GM12801 (cell line): ENCODE data around the gene ATL2.

Experiments
- TF ChIP-seq, protein P1 (sequence below): IDR thresholded peaks from one replicate; pipeline ENCODE4 v1.5.1; 2011; ENCODE audit warnings: control low read depth; ENCODE audit not compliant: insufficient read length; ENCODE audit errors: extremely low read depth

The ATL2 gene

DNA sequence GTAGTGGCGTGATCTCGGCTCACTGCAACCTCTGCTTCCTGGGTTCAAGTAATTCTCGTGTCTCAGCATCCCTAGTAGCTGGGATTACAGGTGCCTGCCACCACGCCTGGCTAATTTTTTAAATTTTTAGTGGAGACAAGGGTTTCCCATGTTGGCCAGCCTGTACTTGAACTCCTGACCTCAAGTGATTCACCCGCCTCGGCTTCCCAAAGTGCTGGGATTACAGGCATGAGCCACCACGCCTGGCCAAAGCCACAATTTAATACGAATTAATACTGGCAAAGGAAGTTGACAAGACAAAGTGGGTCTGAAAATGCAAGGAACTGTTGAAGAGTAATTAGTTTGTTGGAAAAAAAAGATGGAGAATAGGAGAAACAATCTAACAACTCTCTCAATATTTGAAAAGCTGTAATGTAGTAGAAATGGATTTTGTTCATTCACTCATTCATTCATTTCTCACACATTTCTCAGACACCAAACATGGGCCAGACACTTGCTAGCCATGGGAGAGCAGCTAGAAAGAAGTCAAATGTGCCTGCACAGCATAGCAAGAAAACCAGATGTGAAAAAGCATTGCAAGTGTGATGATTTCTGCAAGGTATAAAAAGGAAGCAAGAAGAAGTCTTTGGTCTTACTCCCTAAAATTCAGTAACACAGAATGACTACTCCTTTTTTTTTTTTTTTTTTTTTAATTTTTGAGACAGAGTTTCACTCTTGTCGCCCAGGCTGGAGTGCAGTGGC is 39.4 kb upstream of the ATL2 start:
- TF ChIP-seq, protein P1, sequence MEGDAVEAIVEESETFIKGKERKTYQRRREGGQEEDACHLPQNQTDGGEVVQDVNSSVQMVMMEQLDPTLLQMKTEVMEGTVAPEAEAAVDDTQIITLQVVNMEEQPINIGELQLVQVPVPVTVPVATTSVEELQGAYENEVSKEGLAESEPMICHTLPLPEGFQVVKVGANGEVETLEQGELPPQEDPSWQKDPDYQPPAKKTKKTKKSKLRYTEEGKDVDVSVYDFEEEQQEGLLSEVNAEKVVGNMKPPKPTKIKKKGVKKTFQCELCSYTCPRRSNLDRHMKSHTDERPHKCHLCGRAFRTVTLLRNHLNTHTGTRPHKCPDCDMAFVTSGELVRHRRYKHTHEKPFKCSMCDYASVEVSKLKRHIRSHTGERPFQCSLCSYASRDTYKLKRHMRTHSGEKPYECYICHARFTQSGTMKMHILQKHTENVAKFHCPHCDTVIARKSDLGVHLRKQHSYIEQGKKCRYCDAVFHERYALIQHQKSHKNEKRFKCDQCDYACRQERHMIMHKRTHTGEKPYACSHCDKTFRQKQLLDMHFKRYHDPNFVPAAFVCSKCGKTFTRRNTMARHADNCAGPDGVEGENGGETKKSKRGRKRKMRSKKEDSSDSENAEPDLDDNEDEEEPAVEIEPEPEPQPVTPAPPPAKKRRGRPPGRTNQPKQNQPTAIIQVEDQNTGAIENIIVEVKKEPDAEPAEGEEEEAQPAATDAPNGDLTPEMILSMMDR: no peak

DNA sequence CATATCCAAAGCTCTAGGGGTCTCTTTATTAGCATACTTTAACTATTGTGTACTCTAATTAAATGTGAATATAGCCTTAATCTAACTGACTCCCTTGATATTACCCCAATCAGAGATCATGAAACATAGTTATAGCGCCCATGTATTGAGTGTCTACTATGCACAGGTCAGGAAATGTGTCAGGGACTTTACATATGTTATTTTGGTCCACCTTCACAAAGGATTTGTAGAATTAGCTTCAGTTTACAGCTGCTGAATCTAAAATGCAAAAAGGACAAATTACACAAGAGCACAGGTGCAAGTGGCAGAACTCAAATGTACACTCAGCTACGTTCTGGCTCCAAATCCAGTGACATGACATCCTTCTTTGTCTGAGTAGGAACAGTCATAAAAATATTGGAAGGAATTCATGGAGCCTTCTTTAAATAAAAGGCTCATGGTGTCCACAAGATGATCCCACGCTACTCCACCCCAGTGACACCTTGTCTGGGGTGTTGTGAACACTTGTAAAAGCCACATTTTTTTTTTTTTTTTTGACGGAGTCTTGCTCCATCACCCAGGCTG is 38.7 kb upstream of the ATL2 start:
- TF ChIP-seq, protein P1: no peak

DNA sequence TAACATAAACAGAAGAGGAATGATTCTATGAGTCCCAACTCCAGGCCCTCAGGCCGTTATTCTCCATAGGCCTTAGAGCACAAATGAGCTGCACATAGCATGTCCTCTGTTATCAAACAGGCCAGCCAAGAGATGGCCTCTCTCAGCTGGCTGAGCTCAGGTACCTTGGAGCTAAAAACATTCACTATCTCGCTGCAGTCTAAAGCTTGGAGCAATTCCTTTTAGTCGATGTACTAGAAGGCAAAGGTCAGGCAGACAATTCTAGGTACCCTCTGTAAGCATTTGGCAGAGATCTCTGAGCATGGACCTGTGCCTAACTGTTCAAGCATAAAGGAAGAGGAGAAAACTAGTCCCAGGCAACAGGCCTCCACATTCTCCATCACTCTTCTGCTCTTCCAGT is 38.0 kb upstream of the ATL2 start:
- TF ChIP-seq, protein P1: no peak

DNA sequence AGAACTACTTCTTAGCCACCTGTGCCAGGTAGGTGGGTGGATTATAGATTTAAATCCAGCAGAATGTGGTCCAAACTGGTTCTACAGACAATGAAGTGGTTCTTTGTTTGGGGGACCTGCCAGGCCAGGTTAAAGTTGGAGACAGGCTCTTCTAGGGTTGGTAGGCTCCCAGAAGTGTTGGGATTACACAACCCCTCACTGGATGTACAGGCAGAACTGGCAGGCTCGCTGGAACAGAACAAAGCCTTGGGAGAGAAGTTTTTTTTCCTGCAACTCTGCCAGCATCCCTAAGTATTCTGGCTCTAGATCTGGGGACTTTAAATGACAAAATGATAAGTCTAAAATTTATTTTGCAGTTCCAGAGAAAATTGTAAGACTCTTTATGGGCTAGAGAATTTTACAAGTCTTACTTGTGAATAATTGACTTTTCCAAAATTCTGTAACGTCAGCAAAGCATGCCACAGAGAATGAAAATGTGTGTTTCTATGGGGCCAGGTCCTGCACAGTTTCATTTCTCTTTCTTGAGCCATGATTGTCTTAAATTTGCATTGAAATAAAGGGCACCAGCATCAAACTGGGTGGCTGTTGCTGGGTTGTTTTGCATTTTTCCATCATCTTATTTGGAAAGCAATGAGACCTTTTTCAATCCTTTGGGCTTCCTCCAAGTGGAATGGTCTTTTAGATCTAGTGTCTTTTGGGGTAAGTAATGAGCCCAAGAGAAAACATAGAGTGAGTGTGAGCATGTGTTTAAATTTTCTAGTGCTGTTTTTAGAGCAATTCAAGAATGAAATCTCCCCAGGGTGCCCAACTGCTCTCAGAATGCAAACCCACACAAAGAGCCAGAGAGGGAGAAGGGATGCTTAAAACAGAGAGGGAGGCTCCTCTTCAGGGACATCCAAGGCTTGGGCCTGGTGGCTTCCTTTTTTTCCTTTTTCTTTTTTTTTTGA is 32.4 kb upstream of the ATL2 start:
- TF ChIP-seq, protein P1: no peak

DNA sequence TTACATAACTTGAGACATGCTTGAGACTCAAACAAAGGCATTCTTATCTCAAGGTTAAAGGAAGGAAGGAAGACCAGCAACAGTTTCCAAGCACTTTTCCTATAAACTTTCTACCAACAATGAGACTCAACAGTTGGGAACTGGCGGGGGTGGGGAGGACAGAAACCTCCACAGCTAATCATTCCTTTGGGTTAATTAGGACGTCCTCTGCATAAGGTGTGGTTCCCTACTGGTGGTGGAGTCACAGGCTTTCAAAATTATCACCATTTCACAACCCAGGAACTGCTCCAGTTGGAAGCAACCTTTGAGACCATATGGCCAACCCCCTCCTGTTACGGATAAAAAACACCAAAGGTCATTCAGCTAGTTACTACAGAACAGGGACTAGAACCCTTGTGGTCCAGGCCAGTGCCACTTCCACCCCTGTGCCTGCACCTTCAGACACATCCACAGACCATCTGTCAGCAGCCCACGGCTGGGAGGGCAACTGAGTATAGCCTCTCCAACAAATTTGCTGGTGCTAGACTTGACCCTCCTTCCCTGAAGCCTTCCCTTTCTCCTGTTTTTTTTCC is 30.1 kb upstream of the ATL2 start:
- TF ChIP-seq, protein P1: no peak

DNA sequence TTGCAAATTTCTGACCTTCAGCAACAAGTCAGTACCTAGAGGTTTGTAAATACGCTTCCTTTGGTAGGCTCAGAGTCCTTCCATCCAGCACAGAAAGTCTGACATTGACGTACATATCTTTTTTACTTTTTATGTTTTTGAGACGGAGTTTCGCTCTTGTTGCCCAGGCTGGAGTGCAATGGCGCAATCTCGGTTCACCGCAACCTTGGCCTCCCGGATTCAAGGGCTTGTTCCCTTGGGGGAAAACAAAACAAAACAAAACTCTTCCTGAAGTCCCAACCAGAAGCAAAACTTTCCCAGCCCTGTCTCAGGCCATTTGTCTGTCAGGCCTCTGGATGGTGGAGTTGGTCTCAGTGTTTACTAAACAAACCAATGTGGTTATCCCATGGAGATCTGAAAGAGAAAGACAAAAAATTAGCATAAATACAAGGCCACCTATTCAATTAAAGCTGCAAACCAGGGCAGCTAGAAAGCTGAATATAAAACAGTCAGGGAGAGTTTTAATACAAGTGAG is 29.6 kb upstream of the ATL2 start:
- TF ChIP-seq, protein P1: no peak
